ENCODE measurements around the gene FBXO46.

Gene FBXO46

GRCh38 chr19:45691516-45692186, 39.0 kb downstream of the FBXO46 start, which contains the start of gene SNRPD2 (continued):
- no peak for TF ChIP-seq PRDM2 (tag by site-specific recombination; IDR thresholded peaks at IDR 0.05; ENCODE audit: borderline replicate concordance)
- TF ChIP-seq ZNF133 (tag by site-specific recombination; IDR thresholded peaks at IDR 0.05) = no peak
- TF ChIP-seq ZNF600 (tag by site-specific recombination; IDR thresholded peaks at IDR 0.05) = no peak
- peak; percentile 88 for TF ChIP-seq ZNF501 (tag by site-specific recombination; IDR thresholded peaks at IDR 0.05)
- TF ChIP-seq KLF7 (tag by site-specific recombination; IDR thresholded peaks at IDR 0.05; ENCODE audit: borderline replicate concordance) = no peak; the same call in 1 of the 2 replicates
- TF ChIP-seq BCL11B (tag by site-specific recombination; IDR thresholded peaks at IDR 0.05; ENCODE audit: low read depth) = peak; percentile 59; the same call in 1 of the 2 replicates
- TF ChIP-seq ZNF221 (tag by site-specific recombination; IDR thresholded peaks at IDR 0.05; ENCODE audit: borderline replicate concordance) = no peak
- no peak for TF ChIP-seq AEBP2 (tag by site-specific recombination; IDR thresholded peaks at IDR 0.05; ENCODE audit: borderline replicate concordance)
- TF ChIP-seq ZNF280D (tag by site-specific recombination; IDR thresholded peaks at IDR 0.05) = no peak
- no peak for TF ChIP-seq ZNF639 (tag by site-specific recombination; IDR thresholded peaks at IDR 0.05)
- TF ChIP-seq ZFP41 (tag by site-specific recombination; IDR thresholded peaks at IDR 0.05; ENCODE audit: borderline replicate concordance) = no peak
- no peak for TF ChIP-seq ZNF777 (tag by site-specific recombination; IDR thresholded peaks at IDR 0.05; ENCODE audit: borderline replicate concordance)
- TF ChIP-seq ZNF544 (tag by site-specific recombination; IDR thresholded peaks at IDR 0.05) = no peak
- no peak for TF ChIP-seq ATF2 (tag by site-specific recombination; IDR thresholded peaks at IDR 0.05; ENCODE audit: low read depth)
- no peak for TF ChIP-seq ZNF394 (tag by site-specific recombination; IDR thresholded peaks at IDR 0.05; ENCODE audit: borderline replicate concordance)
- TF ChIP-seq IKZF3 (tag by site-specific recombination; IDR thresholded peaks at IDR 0.05) = no peak
- TF ChIP-seq ZIC2 (tag by site-specific recombination; IDR thresholded peaks at IDR 0.05) = no peak
- TF ChIP-seq ZNF692 (tag by site-specific recombination; IDR thresholded peaks at IDR 0.05) = peak; percentile 84
- TF ChIP-seq ZNF10 (tag by site-specific recombination; IDR thresholded peaks at IDR 0.05) = no peak; the same call in 1 of the 2 replicates
- no peak for TF ChIP-seq ZBTB44 (tag by site-specific recombination; IDR thresholded peaks at IDR 0.05)
- no peak for TF ChIP-seq ZNF341 (tag by site-specific recombination; IDR thresholded peaks at IDR 0.05; ENCODE audit: low read depth)

Data from HEK293 (cell line).